ENCODE data around the gene ERC2. TPM values are rescaled to one million over a fixed set of nuclear protein-coding genes. Genes with fewer than 3 reads are reported as not detected.

The ERC2 gene
- total RNA-seq, 1 donor from 2014 or later = 1.5 TPM

- Histone ChIP-seq H3K4me3 (no peak overlapping the region), H3K27ac (no peak overlapping the region), H3K36me3 (no peaks in the 10 kb centered on the region), H3K9me3 (no peaks in the 10 kb centered on the region), H3K27me3 (ENCODE audit: low read depth) (no peaks in the 10 kb centered on the region), H3K4me1 (no peaks in the 10 kb centered on the region)
- DNase-seq (no peak), ATAC-seq (no peak)
- no peak for TF ChIP-seq CTCF (IDR thresholded peaks at IDR 0.05)
- intact Hi-C loops (cut with DNase I) = no loop called here
Measured at GRCh38 chr3:55723653-55724406, 744.4 kb downstream of the ERC2 start.

GRCh38 chr3:55721716-55722484 lies 746.4 kb downstream of the ERC2 start:
- DNase-seq = no peak
- Histone ChIP-seq H3K4me3 (no peak overlapping the region), H3K9me3 (no peaks in the 10 kb centered on the region), H3K4me1 (no peaks in the 10 kb centered on the region), H3K36me3 (no peaks in the 10 kb centered on the region), H3K27ac (no peak overlapping the region), H3K27me3 (ENCODE audit: low read depth) (no peaks in the 10 kb centered on the region)
- TF ChIP-seq CTCF (IDR thresholded peaks at IDR 0.05) = peak; percentile 43
- ATAC-seq = peak; percentile 50 to 71
- intact Hi-C loops (cut with DNase I) = no loop called here

GRCh38 chr3:55720614-55721013 lies 747.7 kb downstream of the ERC2 start:
- Histone ChIP-seq H3K4me1 (no peaks in the 10 kb centered on the region), H3K36me3 (no peaks in the 10 kb centered on the region), H3K9me3 (no peaks in the 10 kb centered on the region), H3K4me3 (no peak overlapping the region), H3K27me3 (ENCODE audit: low read depth) (no peaks in the 10 kb centered on the region), H3K27ac (no peak overlapping the region)
- intact Hi-C loops (cut with DNase I) = no loop called here
- DNase-seq (no peak), ATAC-seq (peak in 1 of 2 donors; percentile 43)
- TF ChIP-seq CTCF (IDR thresholded peaks at IDR 0.05) = no peak

- Histone ChIP-seq H3K27ac (no peak overlapping the region), H3K4me3 (no peak overlapping the region), H3K9me3 (no peaks in the 10 kb centered on the region), H3K27me3 (ENCODE audit: low read depth) (no peaks in the 10 kb centered on the region), H3K4me1 (no peaks in the 10 kb centered on the region), H3K36me3 (no peaks in the 10 kb centered on the region)
- intact Hi-C loops (cut with DNase I) = no loop called here
- DNase-seq (no peak), ATAC-seq (no peak)
- TF ChIP-seq CTCF (IDR thresholded peaks at IDR 0.05) = no peak
Measured at GRCh38 chr3:55719508-55719907, 748.8 kb downstream of the ERC2 start.

- intact Hi-C loops (cut with DNase I) = no loop called here
- TF ChIP-seq CTCF (IDR thresholded peaks at IDR 0.05) = no peak
- no peaks in the 10 kb centered on the region for H3K4me1 ChIP-seq
- ATAC-seq = no peak
- no peaks in the 10 kb centered on the region for H3K36me3 ChIP-seq
- no peak overlapping the region for H3K27ac ChIP-seq
- no peak for DNase-seq
- H3K9me3 ChIP-seq = no peaks in the 10 kb centered on the region
- no peaks in the 10 kb centered on the region for H3K27me3 ChIP-seq (ENCODE audit: low read depth)
- H3K4me3 ChIP-seq = no peak overlapping the region
Measured at GRCh38 chr3:55719006-55719405, 749.3 kb downstream of the ERC2 start.

All from lower lobe of right lung (tissue), 2 donors.